Tibial nerve (tissue), 3 donors: ENCODE measurements around the gene CAP2.

Source experiments
- POLR2A ChIP-seq, 2 donors: fragments of 450-650 bp; IDR thresholded peaks; one replicate each; pipeline ENCODE4 v1.6.1; 2017; ENCODE audit warnings: antibody characterized with exemption in 2 of 2, mild to moderate bottlenecking in 2 of 2, moderate library complexity in 2 of 2
- TF ChIP-seq, protein P1 (sequence below), 5 experiments: fragments of 200-600 bp in 3 of 5; fragments of 450-650 bp in 2 of 5; sonication (generic) in 3 of 5; IDR thresholded peaks; one replicate each; pipeline ENCODE4 v1.5.1; 2016 to 2019; ENCODE audit warnings: antibody characterized with exemption in 5 of 5, mild to moderate bottlenecking in 3 of 5, moderate library complexity in 2 of 5

DNA sequence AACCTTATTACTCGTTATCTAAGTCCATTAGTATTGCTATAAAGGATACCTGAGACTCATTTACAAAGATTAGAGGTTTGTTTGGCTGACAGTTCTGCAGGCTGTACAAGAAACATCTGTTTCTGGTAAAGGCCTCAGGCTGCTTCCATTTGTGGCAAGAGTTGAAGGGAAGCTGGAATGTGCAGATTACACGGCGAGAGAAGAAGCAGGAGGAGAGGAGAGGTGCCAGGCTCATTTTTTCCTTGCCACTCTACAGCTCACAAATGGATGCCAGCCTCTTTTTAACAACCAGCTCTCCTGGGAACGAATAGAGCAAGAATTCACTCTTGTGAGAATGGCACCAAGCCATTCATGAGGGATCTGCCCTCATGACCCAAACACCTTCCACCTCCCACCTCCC, 14.7 kb downstream of the CAP2 start:
- no peak for TF ChIP-seq POLR2A (IDR thresholded peaks at IDR 0.05)
- TF ChIP-seq, protein P1, sequence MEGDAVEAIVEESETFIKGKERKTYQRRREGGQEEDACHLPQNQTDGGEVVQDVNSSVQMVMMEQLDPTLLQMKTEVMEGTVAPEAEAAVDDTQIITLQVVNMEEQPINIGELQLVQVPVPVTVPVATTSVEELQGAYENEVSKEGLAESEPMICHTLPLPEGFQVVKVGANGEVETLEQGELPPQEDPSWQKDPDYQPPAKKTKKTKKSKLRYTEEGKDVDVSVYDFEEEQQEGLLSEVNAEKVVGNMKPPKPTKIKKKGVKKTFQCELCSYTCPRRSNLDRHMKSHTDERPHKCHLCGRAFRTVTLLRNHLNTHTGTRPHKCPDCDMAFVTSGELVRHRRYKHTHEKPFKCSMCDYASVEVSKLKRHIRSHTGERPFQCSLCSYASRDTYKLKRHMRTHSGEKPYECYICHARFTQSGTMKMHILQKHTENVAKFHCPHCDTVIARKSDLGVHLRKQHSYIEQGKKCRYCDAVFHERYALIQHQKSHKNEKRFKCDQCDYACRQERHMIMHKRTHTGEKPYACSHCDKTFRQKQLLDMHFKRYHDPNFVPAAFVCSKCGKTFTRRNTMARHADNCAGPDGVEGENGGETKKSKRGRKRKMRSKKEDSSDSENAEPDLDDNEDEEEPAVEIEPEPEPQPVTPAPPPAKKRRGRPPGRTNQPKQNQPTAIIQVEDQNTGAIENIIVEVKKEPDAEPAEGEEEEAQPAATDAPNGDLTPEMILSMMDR (IDR thresholded peaks at IDR 0.05): no peak
